SU-DHL-6 (cell line): ENCODE data around the gene ARHGAP28.
"Not testable (repeated sequence)": the region's sequence is repeated elsewhere in the genome, so short reads cannot be mapped to it uniquely, and the experiment has no call there.

Source experiments
- H2AFZ ChIP-seq: fragments of 200-600 bp; sonication (generic); 2 replicates; pipeline ENCODE4 v1.6.1; 2014; ENCODE audit warnings: low read depth, mild to moderate bottlenecking, moderate library complexity, mixed read lengths, antibody characterized with exemption, low read length; ENCODE audit not compliant: severe bottlenecking
- H3F3A ChIP-seq: fragments of 200-600 bp; shearing (Covaris generic); 2 replicates; pipeline ENCODE4 v1.6.0; 2016; ENCODE audit warnings: antibody characterized with exemption, mild to moderate bottlenecking; ENCODE audit not compliant: insufficient read depth
- H3K27ac ChIP-seq: fragments of 200-600 bp; sonication (generic); 2 replicates; pipeline ENCODE4 v1.5.1; 2016; ENCODE audit warnings: low read depth, mild to moderate bottlenecking, low read length, moderate library complexity, mixed read lengths
- H3K27me3 ChIP-seq: fragments of 200-600 bp; sonication (generic), shearing (Covaris generic); 2 replicates; pipeline ENCODE4 v1.6.0; 2014; ENCODE audit warnings: mild to moderate bottlenecking, low read length
- H3K36me3 ChIP-seq: fragments of 200-600 bp; sonication (generic); 2 replicates; pipeline ENCODE4 v1.6.1; 2014; ENCODE audit warnings: mild to moderate bottlenecking, low read length, mixed read lengths
- H3K4me2 ChIP-seq: fragments of 300-600, 200-600 bp; shearing (Covaris generic), sonication (generic); 2 replicates; pipeline ENCODE4 v1.6.0; 2014; ENCODE audit warnings: low read length, low read depth, mild to moderate bottlenecking; ENCODE audit not compliant: poor library complexity, severe bottlenecking
- H3K4me3 ChIP-seq: fragments of 200-600 bp; sonication (generic); 2 replicates; pipeline ENCODE4 v1.5.1; 2014; ENCODE audit warnings: antibody characterized with exemption, low read length, mild to moderate bottlenecking, mixed read lengths; ENCODE audit not compliant: insufficient read depth, poor library complexity, severe bottlenecking
- H3K79me2 ChIP-seq: fragments of 200-600 bp; sonication (generic); 2 replicates; pipeline ENCODE4 v1.6.1; 2014; ENCODE audit warnings: mild to moderate bottlenecking, low read length, moderate library complexity; ENCODE audit not compliant: insufficient read depth
- H3K9ac ChIP-seq: fragments of 200-600 bp; sonication (generic); 2 replicates; pipeline ENCODE4 v1.7.0; 2014; ENCODE audit warnings: mild to moderate bottlenecking, low read length
- H3K9me2 ChIP-seq: fragments of 200-600 bp; sonication (generic); replicated peaks from 2 replicates; pipeline ENCODE4 v1.6.1; 2014; ENCODE audit warnings: low read length; ENCODE audit not compliant: insufficient read depth
- H3K9me3 ChIP-seq: fragments of 200-600 bp; sonication (generic); 2 replicates; pipeline ENCODE4 v1.6.1; 2014; ENCODE audit warnings: low read length, mixed read lengths; ENCODE audit not compliant: insufficient read depth
- H4K20me1 ChIP-seq: fragments of 200-600 bp; sonication (generic); 2 replicates; pipeline ENCODE4 v1.6.1; 2014; ENCODE audit warnings: low read depth, mild to moderate bottlenecking, antibody characterized with exemption, low read length, moderate library complexity, mixed read lengths
- CTCF ChIP-seq: fragments of 200-600 bp; sonication (generic); IDR thresholded peaks from one replicate; pipeline ENCODE4 v1.5.1; 2017; ENCODE audit warnings: antibody characterized with exemption, mild to moderate bottlenecking, low read length, moderate library complexity; ENCODE audit not compliant: insufficient read depth, poor library complexity, severe bottlenecking
- EZH2phosphoT487 ChIP-seq: fragments of 200-600 bp; sonication (generic), shearing (Covaris generic); conservative IDR thresholded peaks from 2 replicates; pipeline ENCODE4 v1.6.1; 2018; ENCODE audit warnings: mild to moderate bottlenecking, antibody characterized with exemption, low read length, moderate library complexity, mixed read lengths

Gene ARHGAP28

GRCh38 chr18:6934859-6935258, 205.3 kb downstream of the ARHGAP28 start:
- H3K27me3 ChIP-seq: no peaks in the 10 kb centered on the region
- no peaks in the 10 kb centered on the region for H3K9me3 ChIP-seq
- no peaks in the 10 kb centered on the region for H3K36me3 ChIP-seq
- H3K9ac ChIP-seq: no peak overlapping the region
- no peak overlapping the region for H3K4me3 ChIP-seq
- H3K79me2 ChIP-seq: no peaks in the 10 kb centered on the region
- H3K9me2 ChIP-seq: no peaks in the 10 kb centered on the region
- no peak overlapping the region for H3K27ac ChIP-seq
- TF ChIP-seq EZH2phosphoT487 (no peak), CTCF (no peak)
- no peak overlapping the region for H2AFZ ChIP-seq
- no peaks in the 10 kb centered on the region for H3F3A ChIP-seq
- no peaks in the 10 kb centered on the region for H4K20me1 ChIP-seq
- no peak overlapping the region for H3K4me2 ChIP-seq

GRCh38 chr18:6938003-6938402, 208.5 kb downstream of the ARHGAP28 start:
- Histone ChIP-seq H3K9me3 (no peaks in the 10 kb centered on the region), H3K9ac (no peak overlapping the region), H3F3A (no peaks in the 10 kb centered on the region), H3K9me2 (no peaks in the 10 kb centered on the region), H3K27me3 (no peaks in the 10 kb centered on the region), H3K27ac (no peak overlapping the region), H3K4me3 (no peak overlapping the region), H4K20me1 (no peaks in the 10 kb centered on the region), H2AFZ (no peak overlapping the region), H3K79me2 (no peaks in the 10 kb centered on the region), H3K36me3 (no peaks in the 10 kb centered on the region), H3K4me2 (no peak overlapping the region)
- no peak for TF ChIP-seq CTCF
- TF ChIP-seq EZH2phosphoT487: no peak

- not testable (repeated sequence) for H3K9ac ChIP-seq, H3K9me3 ChIP-seq, H3F3A ChIP-seq, H2AFZ ChIP-seq, H3K36me3 ChIP-seq, H3K27ac ChIP-seq, H3K79me2 ChIP-seq, H3K4me3 ChIP-seq, H3K27me3 ChIP-seq, H4K20me1 ChIP-seq, H3K9me2 ChIP-seq, H3K4me2 ChIP-seq
Observed at GRCh38 chr18:6938403-6938802, 208.9 kb downstream of the ARHGAP28 start.

- no peaks in the 10 kb centered on the region for H4K20me1 ChIP-seq
- no peaks in the 10 kb centered on the region for H3K9me2 ChIP-seq
- no peak overlapping the region for H3K9ac ChIP-seq
- H3K4me3 ChIP-seq: no peak overlapping the region
- TF ChIP-seq CTCF (no peak), EZH2phosphoT487 (no peak)
- H3F3A ChIP-seq: no peaks in the 10 kb centered on the region
- no peaks in the 10 kb centered on the region for H3K27me3 ChIP-seq
- no peak overlapping the region for H3K4me2 ChIP-seq
- H3K27ac ChIP-seq: no peak overlapping the region
- H3K9me3 ChIP-seq: no peaks in the 10 kb centered on the region
- H3K79me2 ChIP-seq: no peaks in the 10 kb centered on the region
- no peaks in the 10 kb centered on the region for H3K36me3 ChIP-seq
- no peak overlapping the region for H2AFZ ChIP-seq
Observed at GRCh38 chr18:6939972-6940371, 210.5 kb downstream of the ARHGAP28 start.
